Measurements from ENCODE around the gene PNO1. TPM values are rescaled to one million over a fixed set of nuclear protein-coding genes. Genes with fewer than 3 reads are reported as not detected.

The PNO1 gene
- total RNA-seq, 2 donors from 2014 or later, result 7.5 to 15.6 TPM

DNA sequence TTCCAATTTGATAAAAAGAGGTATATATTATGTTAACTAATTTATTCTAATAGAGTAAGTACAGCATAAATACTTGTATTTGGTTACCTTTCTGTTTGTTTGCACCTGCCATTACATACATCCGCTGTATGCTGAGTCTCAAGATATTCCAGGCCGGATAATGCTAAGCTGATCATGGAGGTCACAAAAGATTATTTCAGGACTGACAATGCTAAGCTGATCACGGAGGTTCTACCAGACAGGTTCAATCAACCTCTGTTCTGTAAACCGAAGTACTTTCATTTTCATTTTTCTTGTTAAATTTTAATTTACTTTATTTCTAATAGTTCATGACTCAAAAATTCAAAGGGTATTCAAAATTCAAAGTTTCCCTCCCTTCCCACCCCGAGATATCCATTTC, 31.1 kb downstream of the PNO1 start:
- intact Hi-C loops (cut with DNase I), result no loop called here
- ATAC-seq (no peak), DNase-seq (no peak)

DNA sequence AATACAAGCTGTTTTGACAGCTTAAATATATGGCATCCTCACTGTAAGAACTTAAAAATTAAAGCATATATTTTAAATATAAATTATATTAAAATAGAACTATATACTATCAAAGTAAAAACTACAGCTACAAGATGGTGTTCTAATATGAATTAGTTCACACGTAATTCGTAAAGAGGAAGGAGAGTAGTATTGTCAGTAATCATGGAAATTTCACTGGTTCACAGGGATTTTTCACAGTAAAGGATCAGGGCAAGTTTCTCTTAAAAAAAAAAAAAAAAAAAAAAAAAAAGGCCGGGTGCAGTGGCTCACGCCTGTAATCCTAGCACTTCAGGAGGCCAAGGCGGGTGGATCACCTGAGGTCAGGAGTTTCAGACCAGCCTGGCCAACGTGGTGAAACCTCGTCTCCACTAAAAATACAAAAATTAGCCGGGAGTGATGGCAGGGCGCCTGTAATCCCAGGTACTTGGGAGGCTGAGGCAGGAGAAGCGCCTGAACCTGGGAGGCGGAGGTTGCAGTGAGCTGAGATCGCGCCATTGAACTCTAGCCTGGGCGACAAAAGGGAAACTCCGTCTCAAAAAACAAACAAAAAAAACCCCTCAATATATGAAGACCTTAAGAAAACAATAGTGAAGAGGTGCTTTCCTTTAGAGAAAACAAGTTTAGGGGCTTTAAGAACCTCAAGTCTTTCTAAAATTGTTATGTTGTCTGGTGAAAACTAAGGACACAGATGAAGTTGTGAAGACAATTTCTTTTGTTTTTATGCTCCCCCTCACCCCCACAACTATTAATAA, 32.5 kb downstream of the PNO1 start:
- ATAC-seq (no peak), DNase-seq (no peak)
- intact Hi-C loops (cut with DNase I), result loop anchor here (10.0 kb wide), 2 partner anchors 55 to 95 kb away; no protein-coding TSS in a partner anchor

DNA sequence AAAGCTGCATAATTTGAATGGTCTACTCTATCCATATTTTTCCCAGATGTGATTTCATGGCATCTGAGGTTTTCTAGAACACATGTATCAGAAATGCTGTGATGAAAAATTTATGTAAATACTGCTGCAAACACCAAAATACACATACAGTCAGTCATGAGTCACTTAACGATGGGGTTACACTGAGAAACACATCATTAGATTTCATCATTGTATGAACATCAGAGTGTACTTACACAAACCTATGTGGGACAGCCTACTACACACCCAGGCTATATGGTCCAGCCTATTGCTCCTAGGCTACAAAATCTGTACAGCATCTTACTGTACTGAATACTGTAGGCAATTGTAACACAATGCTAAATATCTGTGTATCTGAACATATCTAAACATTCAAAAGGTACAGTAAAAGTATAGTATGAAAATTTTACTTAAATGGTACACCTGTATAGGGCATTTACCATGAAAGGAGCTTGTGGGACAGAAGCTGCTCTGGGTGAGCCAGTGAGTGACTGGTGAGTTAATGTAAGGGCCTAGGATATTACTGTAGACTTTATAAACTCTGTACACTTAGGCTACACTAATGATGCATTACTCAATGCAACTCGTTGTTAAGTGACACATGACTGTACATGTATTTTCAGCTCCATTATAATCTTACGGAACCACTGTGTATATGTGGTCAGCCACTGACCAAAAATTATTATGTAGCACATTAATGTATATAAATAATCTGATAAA, 33.5 kb downstream of the PNO1 start:
- ATAC-seq, result peak in 1 of 2 donors; percentile 36
- DNase-seq, result no peak
- intact Hi-C loops (cut with DNase I), result loop anchor here (10.0 kb wide), 2 partner anchors 54 to 94 kb away; no protein-coding TSS in a partner anchor

DNA sequence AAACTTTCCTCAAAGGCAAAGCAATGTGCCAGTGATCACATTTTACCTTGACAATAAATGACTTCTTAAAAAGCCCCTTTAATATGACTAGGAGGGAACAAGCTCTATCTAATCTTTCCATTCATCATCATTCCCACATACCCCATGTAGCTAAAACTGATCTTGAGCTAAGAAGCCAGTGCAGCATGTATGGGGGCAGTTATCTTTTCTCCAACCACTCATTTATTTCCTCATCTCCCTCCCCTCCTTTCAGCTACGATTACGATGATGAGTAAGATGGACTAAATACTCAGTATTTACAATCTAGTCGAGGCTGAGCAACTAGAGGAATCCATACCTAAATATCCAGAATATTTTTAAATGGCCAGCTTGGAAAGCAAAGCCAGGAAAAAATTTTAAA, 35.5 kb downstream of the PNO1 start:
- DNase-seq, result no peak
- ATAC-seq, result peak in 1 of 2 donors; percentile 72
- intact Hi-C loops (cut with DNase I), result loop anchor here (10.0 kb wide), 2 partner anchors 52 to 92 kb away; no protein-coding TSS in a partner anchor

DNA sequence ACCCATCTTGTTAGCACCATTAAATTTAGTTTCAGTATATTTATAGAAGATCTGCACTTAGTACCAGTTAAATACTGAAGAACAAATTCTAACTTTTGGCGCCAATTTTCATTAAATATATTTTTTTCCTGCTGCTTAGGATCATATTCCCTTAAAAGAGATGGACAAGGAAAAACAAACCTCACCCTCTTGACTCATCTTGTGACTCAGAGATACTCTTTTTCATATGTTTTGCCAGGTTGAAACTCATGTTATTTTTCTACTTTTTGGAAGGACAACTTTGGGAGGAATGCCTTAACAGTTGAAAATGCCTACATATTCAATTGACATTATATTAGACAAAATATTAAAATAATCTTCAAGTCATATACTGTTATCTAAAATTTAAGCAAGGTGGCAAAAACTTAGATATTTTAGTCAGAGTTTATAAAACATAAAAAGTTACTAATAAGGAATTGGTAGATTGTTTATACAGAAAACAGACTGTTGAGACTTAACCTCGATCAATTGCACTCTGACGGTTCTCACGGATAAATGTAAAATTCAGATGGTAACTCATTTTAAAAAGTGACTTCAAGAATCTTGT, 36.2 kb downstream of the PNO1 start:
- intact Hi-C loops (cut with DNase I), result loop anchor here (10.0 kb wide), 2 partner anchors 51 to 91 kb away; no protein-coding TSS in a partner anchor
- ATAC-seq (peak in 1 of 2 donors; percentile 86), DNase-seq (no peak)

DNA sequence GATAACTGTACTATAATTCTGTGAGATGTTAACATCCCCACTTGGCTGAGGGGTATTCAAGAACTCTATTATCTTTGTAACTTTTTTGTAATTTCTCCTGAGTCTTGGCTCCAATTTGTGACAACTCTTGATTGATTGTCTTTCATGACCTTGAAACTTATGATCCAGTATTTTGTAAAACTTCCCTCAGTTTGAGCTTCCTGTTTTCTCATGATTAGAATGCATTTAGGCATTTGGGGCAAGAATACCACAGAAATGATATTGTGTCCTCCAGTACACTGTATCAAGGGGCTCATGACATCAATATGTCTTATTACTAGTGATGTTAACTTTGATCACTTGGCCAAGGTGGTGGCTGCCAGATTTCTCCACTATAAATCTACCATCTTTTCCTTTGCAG, 37.4 kb downstream of the PNO1 start:
- DNase-seq (no peak), ATAC-seq (no peak)
- intact Hi-C loops (cut with DNase I), result loop anchor here (5.0 to 10.0 kb wide), 3 partner anchors 50 to 90 kb away; partner anchors contain the start of gene PPP3R1 (in 1 of the 2)

DNA sequence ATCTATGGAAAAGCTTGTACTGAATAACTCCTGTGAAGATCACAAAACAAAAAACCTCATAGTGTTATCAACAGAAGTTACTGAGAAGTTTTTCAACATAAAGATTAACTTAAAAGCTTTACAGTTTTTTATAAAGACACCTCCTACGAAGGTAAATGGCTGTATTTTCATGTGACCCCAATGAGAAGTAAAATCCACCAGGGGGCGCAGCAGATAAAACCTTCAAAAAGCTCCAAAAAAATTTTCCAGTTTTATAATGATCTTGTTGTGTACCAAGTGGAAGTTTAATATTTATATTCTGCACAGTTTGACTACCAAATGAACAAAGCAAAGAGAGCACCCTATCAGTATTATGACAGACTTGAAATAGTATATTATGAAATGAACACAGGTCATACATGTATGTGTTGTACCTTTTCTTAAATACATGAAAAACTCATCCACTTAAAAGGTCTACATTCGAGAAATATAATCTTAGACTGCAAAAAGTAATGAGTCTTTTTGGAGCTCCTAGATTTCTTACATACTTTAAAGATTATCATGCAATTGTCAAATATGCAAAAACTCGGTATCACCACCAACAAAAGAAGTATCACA, 38.5 kb downstream of the PNO1 start:
- ATAC-seq (no peak), DNase-seq (peak; percentile 28)
- intact Hi-C loops (cut with DNase I), result loop anchor here (5.0 to 10.0 kb wide), 3 partner anchors 49 to 89 kb away; partner anchors contain the start of gene PPP3R1 (in 1 of the 2)

DNA sequence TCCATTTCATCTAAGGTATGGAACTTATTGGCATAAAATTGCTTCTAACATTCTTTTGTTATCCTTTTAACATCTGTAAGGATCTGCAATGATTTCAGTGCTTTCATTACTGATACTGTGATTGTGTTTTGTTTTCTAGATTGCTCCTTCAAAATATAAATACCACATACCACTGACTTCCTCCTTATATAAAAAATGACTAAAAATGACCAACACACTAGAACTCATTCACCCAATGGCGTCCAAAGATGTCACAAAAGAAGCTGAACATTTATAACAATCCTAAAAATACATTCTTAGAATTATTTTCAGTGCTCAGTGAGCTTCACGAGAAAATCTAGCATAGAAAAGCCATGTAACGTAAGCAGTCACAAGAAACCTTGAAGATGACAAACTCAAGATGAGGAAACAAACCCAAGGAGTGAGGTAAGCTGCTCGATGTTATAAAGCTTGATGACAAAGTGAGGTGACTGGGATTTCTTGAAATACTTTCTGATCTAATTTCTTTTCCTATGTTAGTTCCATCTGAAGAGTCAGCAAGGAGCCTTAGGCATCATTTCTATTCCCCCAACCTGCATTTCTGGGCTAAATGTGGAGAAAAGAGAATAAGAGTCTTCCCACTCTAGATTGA, 42.6 kb downstream of the PNO1 start:
- ATAC-seq, result no peak
- DNase-seq, result no peak
- intact Hi-C loops (cut with DNase I), result loop anchor here in 1 of 2 donors (5.0 kb wide), 1 partner anchor 37 kb away; no protein-coding TSS in a partner anchor

DNA sequence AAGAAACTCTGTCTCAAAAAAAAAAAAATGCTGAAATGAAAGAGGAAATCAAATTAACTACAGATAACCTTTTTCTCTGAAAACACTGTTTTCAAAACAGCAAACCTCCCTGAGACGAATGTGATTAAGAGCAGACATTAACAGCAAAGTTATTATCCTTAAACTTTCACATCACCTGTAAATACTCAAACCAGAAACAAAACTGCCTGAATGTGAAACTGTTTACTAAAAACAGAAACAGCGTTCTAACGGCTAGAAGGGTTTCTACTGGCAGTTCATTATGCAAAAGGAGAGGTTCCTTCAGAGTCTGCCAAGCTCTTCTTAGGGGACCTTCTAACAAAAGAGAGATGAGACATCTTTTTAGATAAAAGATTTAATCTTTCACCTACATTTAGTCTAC, 45.9 kb downstream of the PNO1 start:
- no peak for ATAC-seq
- intact Hi-C loops (cut with DNase I), result loop anchor here in 1 of 2 donors (5.0 kb wide), 1 partner anchor 34 kb away; no protein-coding TSS in a partner anchor
- no peak for DNase-seq

DNA sequence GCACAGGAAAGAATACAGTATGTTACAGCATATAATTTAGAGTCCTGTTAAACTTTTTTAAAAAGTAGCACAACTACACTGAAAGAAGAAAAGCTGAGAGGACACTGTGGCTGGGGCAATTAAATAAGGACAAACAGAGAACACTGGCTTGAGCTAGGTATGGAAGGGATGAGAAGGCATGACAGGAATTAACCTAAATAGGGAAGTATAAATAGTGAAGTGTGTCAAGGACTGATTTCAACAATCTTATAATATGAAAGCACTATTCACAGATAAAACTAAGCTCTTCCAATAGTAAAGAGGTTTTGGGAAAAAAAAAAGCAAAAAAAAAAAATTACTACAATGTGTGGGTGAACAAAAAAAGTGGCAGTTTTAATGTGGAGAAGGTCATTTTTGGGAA, 49.1 kb downstream of the PNO1 start:
- no peak for ATAC-seq
- DNase-seq, result no peak
- intact Hi-C loops (cut with DNase I), result no loop called here

DNA sequence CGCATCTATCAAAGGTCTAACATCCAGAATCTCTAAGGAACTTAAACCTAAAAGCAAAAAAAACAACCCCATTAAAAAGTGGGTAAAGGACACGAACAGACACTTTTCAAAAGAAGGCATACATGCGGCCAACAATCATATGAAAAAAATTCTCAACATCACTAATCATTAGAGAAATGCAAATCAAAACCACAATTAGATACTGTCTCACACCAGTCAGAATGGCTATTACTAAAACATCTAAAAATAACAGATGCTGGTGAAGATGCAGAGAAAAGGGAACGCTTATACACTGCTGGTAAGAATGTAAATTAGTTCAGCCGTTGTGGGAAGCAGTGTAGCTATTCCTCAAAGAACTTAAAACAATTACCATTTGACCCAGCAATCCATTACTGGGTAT, 56.7 kb downstream of the PNO1 start:
- intact Hi-C loops (cut with DNase I), result no loop called here
- DNase-seq (no peak), ATAC-seq (no peak)

DNA sequence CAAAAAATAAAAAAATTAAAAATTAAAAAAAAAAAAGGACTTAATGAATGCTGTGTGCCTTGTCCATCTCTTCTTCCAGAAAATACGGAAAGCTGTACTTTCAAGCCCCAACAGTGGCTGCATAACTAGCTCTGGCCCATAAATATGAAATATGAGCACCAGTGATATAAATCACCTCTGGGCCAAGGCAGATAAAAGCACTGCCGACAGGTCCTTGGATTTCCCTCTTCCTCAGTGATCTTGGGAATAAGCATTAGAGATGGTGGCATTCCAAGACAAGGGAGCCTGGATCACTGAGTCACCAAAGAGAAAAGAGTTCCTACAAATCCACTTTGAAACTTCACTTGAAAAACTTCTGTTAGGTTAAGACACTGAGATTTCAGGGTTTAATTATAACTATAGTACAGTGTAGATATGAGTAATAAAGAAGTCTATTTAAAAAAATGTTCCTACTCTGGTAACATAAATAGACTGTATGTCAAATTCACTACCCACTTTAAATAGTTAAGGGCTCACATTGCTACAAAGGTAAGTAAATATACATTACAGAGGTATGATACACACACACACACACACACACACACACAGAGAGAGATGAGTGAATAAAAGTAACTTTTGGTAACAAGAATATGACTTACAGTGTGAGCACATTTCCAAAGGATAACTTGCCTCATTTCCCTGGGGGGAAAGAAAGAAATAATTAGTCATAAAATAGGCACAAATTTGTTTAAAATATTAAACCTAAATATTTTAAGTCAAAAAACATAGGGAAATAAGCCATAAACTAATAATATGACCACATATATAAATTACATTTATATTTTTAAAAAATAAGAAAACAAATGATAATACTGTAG, 59.0 kb downstream of the PNO1 start:
- no peak for DNase-seq
- intact Hi-C loops (cut with DNase I), result no loop called here
- no peak for ATAC-seq

DNA sequence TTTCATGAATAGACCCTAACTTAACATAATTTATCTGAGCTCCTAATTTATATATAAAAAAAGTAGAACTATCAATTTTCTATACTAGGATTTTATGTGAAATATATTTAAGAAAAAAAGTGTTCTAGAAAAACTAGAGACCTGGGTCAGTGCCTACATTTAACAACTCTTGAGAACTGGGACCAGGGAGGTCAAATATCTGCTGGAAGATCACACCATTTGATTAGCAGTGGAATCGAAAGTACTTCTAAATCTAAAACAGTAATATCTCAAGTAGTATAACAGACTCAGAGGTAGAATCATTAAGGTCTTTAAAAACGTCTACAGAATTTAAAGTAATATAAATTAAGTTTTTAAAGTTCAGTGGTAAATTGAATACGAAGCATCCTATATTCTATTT, 60.0 kb downstream of the PNO1 start:
- DNase-seq (no peak), ATAC-seq (no peak)
- intact Hi-C loops (cut with DNase I), result no loop called here

DNA sequence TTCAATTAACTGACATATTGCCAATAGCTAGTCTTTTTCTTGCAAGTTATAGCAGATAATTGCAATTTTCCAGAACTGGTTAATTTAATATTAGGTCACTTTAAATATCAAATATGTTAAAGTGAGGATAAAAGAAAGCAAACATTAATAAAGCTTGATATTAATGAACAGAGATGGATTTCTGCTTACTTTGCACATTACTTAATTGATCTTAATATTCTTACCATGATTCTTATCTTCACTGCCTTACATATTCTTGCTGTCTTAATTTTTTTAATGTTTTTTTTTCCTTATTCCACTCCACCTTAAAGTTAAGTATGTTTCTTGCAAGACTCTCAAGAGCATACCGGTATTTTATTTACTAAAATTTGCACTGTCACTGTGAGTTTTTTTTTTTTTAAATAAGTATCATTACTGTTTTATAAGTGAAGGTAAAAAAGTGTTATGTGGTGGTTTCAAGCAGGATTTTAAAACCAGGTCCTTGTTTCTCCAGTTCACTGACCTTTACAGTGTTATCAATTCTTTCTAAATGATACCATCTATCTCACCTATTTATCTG, 60.7 kb downstream of the PNO1 start:
- no peak for ATAC-seq
- intact Hi-C loops (cut with DNase I), result no loop called here
- DNase-seq, result no peak

DNA sequence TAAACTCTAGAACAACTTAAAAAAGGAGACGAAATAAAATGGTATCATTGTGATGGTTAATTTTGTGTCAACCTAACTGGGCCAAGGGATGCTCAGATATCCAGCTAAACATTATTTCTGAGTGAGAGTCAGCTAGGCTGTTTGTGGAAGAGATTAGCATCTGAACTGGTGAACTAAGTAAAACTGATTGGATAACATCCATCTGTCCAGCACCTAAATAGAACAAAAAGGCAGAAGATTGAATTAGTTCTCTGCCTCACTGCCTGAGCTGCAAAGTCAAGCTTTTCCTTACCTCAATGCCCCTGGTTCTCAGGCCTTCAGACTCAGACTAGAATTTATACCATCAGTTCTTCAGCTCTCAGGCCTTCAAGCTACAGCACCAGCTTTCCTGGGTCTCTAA, 64.6 kb downstream of the PNO1 start:
- ATAC-seq (no peak), DNase-seq (no peak)
- intact Hi-C loops (cut with DNase I), result no loop called here

DNA sequence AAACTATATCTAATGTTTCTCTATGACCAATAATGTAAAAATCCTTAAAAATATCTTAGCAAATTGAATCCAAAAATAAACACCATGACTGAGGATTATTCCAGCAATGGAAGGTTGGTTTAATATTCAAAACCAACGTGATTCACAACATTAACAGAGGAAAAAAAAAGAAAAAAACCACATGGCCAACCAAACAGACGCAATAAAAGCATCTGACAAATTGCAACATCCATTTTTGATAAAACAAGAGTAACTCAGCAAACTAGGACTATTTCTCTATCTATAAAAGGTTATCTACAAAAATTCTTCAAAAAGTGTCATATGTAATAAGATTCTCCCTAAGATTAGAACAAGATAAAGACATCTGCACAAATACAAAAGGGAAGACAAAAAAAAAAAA, 65.7 kb downstream of the PNO1 start:
- intact Hi-C loops (cut with DNase I), result no loop called here
- DNase-seq (no peak), ATAC-seq (no peak)

DNA sequence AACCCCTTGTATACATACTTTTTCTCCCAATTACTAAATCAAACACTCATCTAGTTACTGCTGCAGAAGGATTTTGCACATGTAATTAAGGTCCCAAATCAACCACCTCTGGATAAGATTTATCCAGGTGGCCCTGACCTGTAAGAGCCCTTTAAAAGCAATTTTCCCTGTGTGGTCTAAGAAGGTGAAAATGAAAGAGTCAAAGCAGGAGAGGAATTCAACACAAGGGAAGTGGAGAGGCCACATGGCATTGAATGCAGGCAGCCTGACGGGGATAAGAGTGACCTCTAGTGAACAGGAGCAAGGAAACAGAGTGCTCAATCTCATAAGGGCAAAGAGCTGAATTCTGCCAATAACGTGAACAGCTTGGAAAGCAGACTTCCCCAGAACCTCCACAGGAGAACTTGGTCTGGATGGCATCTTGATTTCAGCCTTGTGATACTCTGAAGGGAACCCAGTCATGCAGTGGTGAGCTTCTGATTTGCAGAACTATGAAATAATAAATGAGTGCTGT, 67.5 kb downstream of the PNO1 start:
- peak; percentile 27 to 72 for ATAC-seq
- DNase-seq, result no peak
- intact Hi-C loops (cut with DNase I), result no loop called here

Measured in left cardiac atrium (tissue), 4 donors.